ENCODE data around the gene KRTAP5-7.

Gene KRTAP5-7

GRCh38 chr11:71501071-71501985, 25.7 kb upstream of the KRTAP5-7 start:
- TF ChIP-seq ZNF565 (CRISPR knock-in tag; conservative IDR thresholded peaks at IDR 0.05; ENCODE audit: low read depth) (no peak), CSDC2 (CRISPR knock-in tag; IDR thresholded peaks at IDR 0.05) (no peak), ZNF8 (CRISPR knock-in tag; IDR thresholded peaks at IDR 0.05) (no peak)
- no peak for ATAC-seq

- TF ChIP-seq ZNF565 (CRISPR knock-in tag; conservative IDR thresholded peaks at IDR 0.05; ENCODE audit: low read depth) (no peak), ISL1 (CRISPR knock-in tag; IDR thresholded peaks at IDR 0.05) (no peak), GLIS3 (CRISPR knock-in tag; IDR thresholded peaks at IDR 0.05) (no peak), TCF4 (CRISPR knock-in tag; IDR thresholded peaks at IDR 0.05; ENCODE audit: borderline replicate concordance) (no peak), TSHZ2 (CRISPR knock-in tag; IDR thresholded peaks at IDR 0.05) (no peak), RARB (CRISPR knock-in tag; IDR thresholded peaks at IDR 0.05) (no peak), PATZ1 (CRISPR knock-in tag; IDR thresholded peaks at IDR 0.05; ENCODE audit: borderline replicate concordance) (no peak), TOX (CRISPR knock-in tag; IDR thresholded peaks at IDR 0.05; ENCODE audit: borderline replicate concordance) (no peak), ARNTL (CRISPR knock-in tag; IDR thresholded peaks at IDR 0.05; ENCODE audit: borderline replicate concordance, low read depth) (no peak), ZNF70 (CRISPR knock-in tag; IDR thresholded peaks at IDR 0.05) (no peak), CREB5 (CRISPR knock-in tag; IDR thresholded peaks at IDR 0.05; ENCODE audit: low read depth) (no peak)
- ATAC-seq = no peak
Measured at GRCh38 chr11:71502026-71502425, 25.0 kb upstream of the KRTAP5-7 start.

- no peak for TF ChIP-seq PPARA (CRISPR knock-in tag; IDR thresholded peaks at IDR 0.05; ENCODE audit: borderline replicate concordance)
- TF ChIP-seq ZNF70 (CRISPR knock-in tag; IDR thresholded peaks at IDR 0.05) = no peak
- no peak for TF ChIP-seq ZFP3 (CRISPR knock-in tag; IDR thresholded peaks at IDR 0.05)
- no peak for TF ChIP-seq ZC3H10 (CRISPR knock-in tag; IDR thresholded peaks at IDR 0.05)
- TF ChIP-seq TSHZ2 (CRISPR knock-in tag; IDR thresholded peaks at IDR 0.05) = no peak
- TF ChIP-seq PATZ1 (CRISPR knock-in tag; IDR thresholded peaks at IDR 0.05; ENCODE audit: borderline replicate concordance) = no peak
- TF ChIP-seq BACH2 (CRISPR knock-in tag; IDR thresholded peaks at IDR 0.05; ENCODE audit: borderline replicate concordance) = no peak
- TF ChIP-seq TCF4 (CRISPR knock-in tag; IDR thresholded peaks at IDR 0.05; ENCODE audit: borderline replicate concordance) = no peak
- TF ChIP-seq CSDC2 (CRISPR knock-in tag; IDR thresholded peaks at IDR 0.05) = no peak
- no peak for TF ChIP-seq TOX (CRISPR knock-in tag; IDR thresholded peaks at IDR 0.05; ENCODE audit: borderline replicate concordance)
- TF ChIP-seq ISL1 (CRISPR knock-in tag; IDR thresholded peaks at IDR 0.05) = no peak
- TF ChIP-seq RARB (CRISPR knock-in tag; IDR thresholded peaks at IDR 0.05) = no peak
- no peak for ATAC-seq
Measured at GRCh38 chr11:71502871-71503435, 24.1 kb upstream of the KRTAP5-7 start.
